ENCODE data around the gene MTFMT.
"Not testable (repeated sequence)": the region's sequence is repeated elsewhere in the genome, so short reads cannot be mapped to it uniquely, and the experiment has no call there.

The MTFMT gene

GRCh38 chr15:65038836-65039235, 9.4 kb upstream of the MTFMT start:
- DNase-seq (ENCODE audit: low read depth), result no peak

- no peak for DNase-seq (ENCODE audit: low read depth)
Measured at GRCh38 chr15:65038428-65038827, 9.0 kb upstream of the MTFMT start.

GRCh38 chr15:65037309-65037708, 7.9 kb upstream of the MTFMT start:
- DNase-seq (ENCODE audit: low read depth), result no peak

GRCh38 chr15:65034719-65035118, 5.3 kb upstream of the MTFMT start:
- no peak for DNase-seq (ENCODE audit: low read depth)

GRCh38 chr15:65033659-65034269, 4.3 kb upstream of the MTFMT start:
- DNase-seq (ENCODE audit: low read depth), result peak; percentile 40

- peak; percentile 53 for DNase-seq (ENCODE audit: low read depth)
Measured at GRCh38 chr15:65032801-65033537, 3.5 kb upstream of the MTFMT start.

- no peak for DNase-seq (ENCODE audit: low read depth)
Measured at GRCh38 chr15:65029736-65030208, 333 bp upstream of the MTFMT start.

- no peak for DNase-seq (ENCODE audit: low read depth)
Measured at GRCh38 chr15:65028338-65028737, 1.1 kb downstream of the MTFMT start.

GRCh38 chr15:65027593-65027992, 1.8 kb downstream of the MTFMT start:
- DNase-seq (ENCODE audit: low read depth), result no peak

GRCh38 chr15:65026756-65027155, 2.7 kb downstream of the MTFMT start:
- no peak for DNase-seq (ENCODE audit: low read depth)

GRCh38 chr15:65021488-65021887, 8.0 kb downstream of the MTFMT start:
- no peak for DNase-seq (ENCODE audit: low read depth)

GRCh38 chr15:65020419-65020818, 9.0 kb downstream of the MTFMT start:
- DNase-seq (ENCODE audit: low read depth), result no peak

GRCh38 chr15:65011198-65011597, 18.2 kb downstream of the MTFMT start:
- DNase-seq (ENCODE audit: low read depth), result not testable (repeated sequence)

GRCh38 chr15:65008983-65009382, 20.5 kb downstream of the MTFMT start:
- DNase-seq (ENCODE audit: low read depth), result no peak

- no peak for DNase-seq (ENCODE audit: low read depth)
Measured at GRCh38 chr15:65006876-65007275, 22.6 kb downstream of the MTFMT start.

GRCh38 chr15:65004993-65005392, 24.4 kb downstream of the MTFMT start:
- DNase-seq (ENCODE audit: low read depth), result no peak

GRCh38 chr15:64997745-64998375, 31.6 kb downstream of the MTFMT start:
- DNase-seq (ENCODE audit: low read depth), result no peak

- no peak for DNase-seq (ENCODE audit: low read depth)
Measured at GRCh38 chr15:64997066-64997465, 32.4 kb downstream of the MTFMT start.

- no peak for DNase-seq (ENCODE audit: low read depth)
Measured at GRCh38 chr15:64993290-64993689, 36.1 kb downstream of the MTFMT start.

- no peak for DNase-seq (ENCODE audit: low read depth)
Measured at GRCh38 chr15:64991536-64992135, 37.8 kb downstream of the MTFMT start.

- no peak for DNase-seq (ENCODE audit: low read depth)
Measured at GRCh38 chr15:64990168-64990470, 39.3 kb downstream of the MTFMT start.

GRCh38 chr15:64989416-64990167, 39.8 kb downstream of the MTFMT start, which contains the start of gene SPG21:
Gene SPG21 (minus strand): TSS chr15:64989914. CDS start chr15:64983569, 6,345 bp downstream.
- DNase-seq (ENCODE audit: low read depth), result peak; percentile 86
